WTC11 (cell line): ENCODE results near the gene ATF1. TPM values are rescaled to one million over a fixed set of nuclear protein-coding genes. Genes with fewer than 3 reads are reported as not detected.

Experiments used
- ATAC-seq: fragments of 200-7000 bp; cut with Tn5 transposase; 2 replicates; pipeline ENCODE4 v1.10.0; 2021; ENCODE audit warnings: mild to moderate bottlenecking, moderate library complexity
- CTCF ChIA-PET: fragments of 300-600 bp; sonication (Branson Sonifier 250); formaldehyde crosslinking; loops from one replicate; lab custom pipeline; 2021; ENCODE audit warnings: antibody characterized with exemption; lab: Charles Lee
- POLR2A ChIA-PET: fragments of 350-600 bp; sonication (Branson Sonifier 250); formaldehyde crosslinking; loops from one replicate; lab custom pipeline; 2021; ENCODE audit warnings: antibody characterized with exemption; lab: Charles Lee
- DNase-seq: peaks from one replicate; pipeline ENCODE4 v3.0.0; 2021; ENCODE audit warnings: low spot score
- H3K27ac Mint-ChIP-seq: 2 replicates; pipeline ENCODE4 v1.8.0; 2021; ENCODE audit warnings: mixed read lengths
- H3K27me3 Mint-ChIP-seq: 2 replicates; pipeline ENCODE4 v1.8.0; 2021; ENCODE audit warnings: low read depth, mild to moderate bottlenecking, moderate library complexity, mixed read lengths
- H3K36me3 Mint-ChIP-seq: 2 replicates; pipeline ENCODE4 v1.8.0; 2021; ENCODE audit warnings: mixed read lengths
- H3K4me1 Mint-ChIP-seq: 2 replicates; pipeline ENCODE4 v1.8.0; 2022; ENCODE audit warnings: mixed read lengths
- H3K4me3 Mint-ChIP-seq: 2 replicates; pipeline ENCODE4 v1.8.0; 2021; ENCODE audit warnings: mild to moderate bottlenecking, moderate library complexity, mixed read lengths
- H3K9me3 Mint-ChIP-seq: 2 replicates; pipeline ENCODE4 v1.8.0; 2021; ENCODE audit warnings: mixed read lengths
- AFF4 ChIP-seq: sonication (generic); formaldehyde crosslinking; IDR thresholded peaks from 2 replicates; pipeline ENCODE4 v1.8.1; 2023; ENCODE audit warnings: mild to moderate bottlenecking, missing genetic modification reagents, borderline replicate concordance
- ARID4B ChIP-seq: sonication (generic); formaldehyde crosslinking; IDR thresholded peaks from 2 replicates; pipeline ENCODE4 v1.8.0; 2023; ENCODE audit warnings: missing genetic modification reagents, mild to moderate bottlenecking, borderline replicate concordance
- CBFB ChIP-seq: sonication (generic); formaldehyde crosslinking; IDR thresholded peaks from 2 replicates; pipeline ENCODE4 v1.8.1; 2022; ENCODE audit warnings: mild to moderate bottlenecking, low read depth, missing genetic modification reagents
- ELF4 ChIP-seq: sonication (generic); formaldehyde crosslinking; IDR thresholded peaks from 2 replicates; pipeline ENCODE4 v1.8.1; 2022; ENCODE audit warnings: low read depth, mild to moderate bottlenecking, moderate library complexity, missing genetic modification reagents
- EMX1 ChIP-seq: fragments of 250-450 bp; sonication (Bioruptor Pico); IDR thresholded peaks from 2 replicates; pipeline ENCODE4 v1.8.0; 2021; ENCODE audit warnings: mild to moderate bottlenecking
- ERG ChIP-seq: fragments of 250-450 bp; sonication (Bioruptor Pico); IDR thresholded peaks from 2 replicates; pipeline ENCODE4 v1.8.0; 2021; ENCODE audit warnings: mild to moderate bottlenecking
- FOXJ3 ChIP-seq: sonication (generic); formaldehyde crosslinking; IDR thresholded peaks from 2 replicates; pipeline ENCODE4 v1.9.0; 2021; ENCODE audit warnings: missing genetic modification reagents, mild to moderate bottlenecking, borderline replicate concordance
- GABPB1 ChIP-seq: sonication (generic); formaldehyde crosslinking; IDR thresholded peaks from 2 replicates; pipeline ENCODE4 v1.8.1; 2023; ENCODE audit warnings: mild to moderate bottlenecking, missing genetic modification reagents
- HMGA2 ChIP-seq: fragments of 250-450 bp; sonication (Bioruptor Pico); IDR thresholded peaks from 2 replicates; pipeline ENCODE4 v1.4.0; 2021; ENCODE audit warnings: mild to moderate bottlenecking, moderate library complexity
- JUN ChIP-seq: sonication (generic); formaldehyde crosslinking; IDR thresholded peaks from 2 replicates; pipeline ENCODE4 v1.8.0; 2023; ENCODE audit warnings: mild to moderate bottlenecking, missing genetic modification reagents
- MAX ChIP-seq: sonication (generic); formaldehyde crosslinking; IDR thresholded peaks from 2 replicates; pipeline ENCODE4 v1.8.0; 2022; ENCODE audit warnings: mild to moderate bottlenecking, missing genetic modification reagents
- MLX ChIP-seq: sonication (generic); formaldehyde crosslinking; IDR thresholded peaks from 2 replicates; pipeline ENCODE4 v1.8.1; 2023; ENCODE audit warnings: mild to moderate bottlenecking, missing genetic modification reagents, moderate library complexity
- MXD4 ChIP-seq: fragments of 250-450 bp; sonication (Bioruptor Pico); IDR thresholded peaks from 2 replicates; pipeline ENCODE4 v1.8.0; 2021; ENCODE audit warnings: mild to moderate bottlenecking, moderate library complexity, borderline replicate concordance
- NFE2L1 ChIP-seq: sonication (generic); formaldehyde crosslinking; IDR thresholded peaks from 2 replicates; pipeline ENCODE4 v1.8.1; 2023; ENCODE audit warnings: missing genetic modification reagents
- NR1H2 ChIP-seq: sonication (generic); formaldehyde crosslinking; IDR thresholded peaks from 2 replicates; pipeline ENCODE4 v1.9.0; 2021; ENCODE audit warnings: mild to moderate bottlenecking, moderate library complexity, missing genetic modification reagents
- RORB ChIP-seq: fragments of 250-450 bp; sonication (Bioruptor Pico); IDR thresholded peaks from 2 replicates; pipeline ENCODE4 v1.9.0; 2021; ENCODE audit warnings: mild to moderate bottlenecking
- SP1 ChIP-seq: sonication (generic); formaldehyde crosslinking; conservative IDR thresholded peaks from 2 replicates; pipeline ENCODE4 v1.8.1; 2022; ENCODE audit warnings: missing genetic modification reagents
- ZBTB21 ChIP-seq: sonication (generic); formaldehyde crosslinking; IDR thresholded peaks from 2 replicates; pipeline ENCODE4 v1.8.1; 2023; ENCODE audit warnings: mild to moderate bottlenecking, missing genetic modification reagents, borderline replicate concordance
- ZNF425 ChIP-seq: fragments of 250-450 bp; sonication (Bioruptor Pico); conservative IDR thresholded peaks from 2 replicates; pipeline ENCODE4 v1.9.0; 2021; ENCODE audit warnings: mild to moderate bottlenecking
- total RNA-seq: library from RNA; stranded (reverse); gene quantifications from 3 replicates; pipeline ENCODE4 v1.2.3, GENCODE V29; 2021

ATF1 gene
- total RNA-seq, 1 experiment from 2014 or later = 34.8 TPM

- TF ChIP-seq FOXJ3 = no peak
- TF ChIP-seq ZBTB21 (CRISPR knock-in tag) = no peak
- no peak for TF ChIP-seq RORB (CRISPR knock-in tag)
- TF ChIP-seq NFE2L1 (CRISPR knock-in tag) = no peak
These were observed 95.9 kb downstream of the ATF1 start (continued) for GRCh38 chr12:50859621-50860310.

GRCh38 chr12:50862316-50862715, 98.4 kb downstream of the ATF1 start:
- DNase-seq (no peak), ATAC-seq (no peak)
- Mint-ChIP-seq H3K4me1 (peaks cover 8% of the 10 kb centered on the region; the same call in 1 of the 2 replicates), H3K27ac (no peak overlapping the region), H3K36me3 (peaks cover 22% of the 10 kb centered on the region), H3K27me3 (no peaks in the 10 kb centered on the region; the same call in 1 of the 2 replicates), H3K9me3 (peaks cover 22% of the 10 kb centered on the region), H3K4me3 (no peak overlapping the region)
- POLR2A ChIA-PET = no interaction called here
- CTCF ChIA-PET = no interaction called here
- TF ChIP-seq ELF4 (no peak), MAX (CRISPR knock-in tag) (no peak), CBFB (CRISPR knock-in tag) (no peak), NR1H2 (no peak), SP1 (CRISPR knock-in tag) (no peak), JUN (CRISPR knock-in tag) (no peak), MXD4 (CRISPR knock-in tag) (no peak), ARID4B (no peak), HMGA2 (CRISPR knock-in tag) (no peak), EMX1 (no peak), MLX (no peak), ERG (CRISPR knock-in tag) (no peak), GABPB1 (no peak), AFF4 (CRISPR knock-in tag) (no peak), ZNF425 (CRISPR knock-in tag) (no peak)
